CD4-positive, alpha-beta T cell (primary cell): ENCODE data around the gene CETN1. TPM values are rescaled to one million over a fixed set of nuclear protein-coding genes. Genes with fewer than 3 reads are reported as not detected.

Source experiments
- ATAC-seq: fragments of 200-7000 bp; cut with Tn5 transposase; one replicate; pipeline ENCODE4 v1.10.0; 2022; ENCODE audit warnings: mild to moderate bottlenecking; ENCODE audit not compliant: poor library complexity
- CTCF ChIA-PET: fragments of 350-600 bp; sonication (Branson Sonifier 250); formaldehyde crosslinking; loops from one replicate; lab custom pipeline; 2021; ENCODE audit warnings: antibody characterized with exemption, inconsistent platforms; lab: Charles Lee
- POLR2A ChIA-PET: fragments of 350-600 bp; sonication (Branson Sonifier 250); formaldehyde crosslinking; loops from one replicate; lab custom pipeline; 2021; ENCODE audit warnings: antibody characterized with exemption, inconsistent platforms; lab: Charles Lee
- DNase-seq, 14 experiments: peaks; one replicate each; pipeline ENCODE4 v3.0.0-alpha.2; 2013 to 2020; ENCODE audit warnings: mixed read lengths in 2 of 14
- H3K27ac ChIP-seq, 2 donors: one replicate each; pipeline versions ENCODE4 v1.5.1 to v1.7.0; 2013; ENCODE audit warnings: low read length in 2 of 2, low read depth in 1 of 2, mild to moderate bottlenecking in 1 of 2
- H3K27me3 ChIP-seq, 2 experiments: 1 replicate in 1 of 2; 2 replicates in 1 of 2; pipeline versions ENCODE4 v1.6.1 to v1.7.0; 2013; ENCODE audit warnings: low read length in 2 of 2, control low read depth in 1 of 2, mild to moderate bottlenecking in 1 of 2, moderate library complexity in 1 of 2; ENCODE audit not compliant: insufficient read depth in 2 of 2, control insufficient read depth in 1 of 2
- H3K36me3 ChIP-seq: one replicate; pipeline ENCODE4 v1.6.1; 2013; ENCODE audit warnings: low read length, control low read depth; ENCODE audit not compliant: insufficient read depth
- H3K4me1 ChIP-seq: one replicate; pipeline ENCODE4 v1.6.1; 2013; ENCODE audit warnings: low read length, control low read depth; ENCODE audit not compliant: insufficient read depth
- H3K4me3 ChIP-seq: one replicate; pipeline ENCODE4 v1.5.1; 2013; ENCODE audit warnings: mild to moderate bottlenecking, low read length, moderate library complexity
- H3K9me3 ChIP-seq, 2 experiments: 1 replicate in 1 of 2; 2 replicates in 1 of 2; pipeline versions ENCODE4 v1.6.1 to v1.7.0; 2013; ENCODE audit warnings: low read length in 2 of 2, mild to moderate bottlenecking in 2 of 2, control low read depth in 1 of 2, moderate library complexity in 1 of 2; ENCODE audit not compliant: control insufficient read depth in 1 of 2, insufficient read depth in 1 of 2
- H3K27ac Mint-ChIP-seq: one replicate; pipeline ENCODE4 v1.8.0; 2020; ENCODE audit warnings: mixed read lengths
- H3K27me3 Mint-ChIP-seq: one replicate; pipeline ENCODE4 v1.8.0; 2021; ENCODE audit warnings: mixed read lengths
- H3K36me3 Mint-ChIP-seq: one replicate; pipeline ENCODE4 v1.8.0; 2021; ENCODE audit warnings: low read depth, mixed read lengths
- H3K4me1 Mint-ChIP-seq: one replicate; pipeline ENCODE4 v1.8.0; 2021; ENCODE audit warnings: low read depth, mixed read lengths
- H3K4me3 Mint-ChIP-seq: one replicate; pipeline ENCODE4 v1.8.0; 2020; ENCODE audit warnings: mild to moderate bottlenecking, mixed read lengths
- H3K9me3 Mint-ChIP-seq: one replicate; pipeline ENCODE4 v1.8.0; 2020; ENCODE audit warnings: mixed read lengths
- CTCF ChIP-seq: fragments of 200-600 bp; IDR thresholded peaks from one replicate; pipeline ENCODE4 v1.8.0; 2022; ENCODE audit warnings: antibody characterized with exemption, mild to moderate bottlenecking
- intact Hi-C, 2 experiments: fragments of 100-400 bp; cut with DNase I in 1 of 2; cut with micrococcal nuclease in 1 of 2; formaldehyde crosslinking; loops; one replicate each; pipeline versions ENCODE4 v1.15.1 to v1.9.0; 2023 to 2025; cut with DNase I, micrococcal nuclease
- total RNA-seq, 174 experiments: library from RNA in 2 of 174; stranded (reverse) in 2 of 174; gene quantifications; one replicate each; pipeline ENCODE4 v1.2.3 and lab custom pipeline; 2021 to 2026

Gene CETN1
- total RNA-seq, 2 experiments from 2014 or later: not detected

- no peaks in the 10 kb centered on the region for H3K36me3 Mint-ChIP-seq
- TF ChIP-seq CTCF: no peak
- no peak for ATAC-seq
- no peaks in the 10 kb centered on the region for H3K36me3 ChIP-seq
- no peak overlapping the region for H3K27ac Mint-ChIP-seq
- CTCF ChIA-PET: interaction anchor here (1.4 kb wide), 1 partner anchor 9 kb away, joined by 3 read pairs; no protein-coding TSS in a partner anchor
- H3K9me3 Mint-ChIP-seq: no peaks in the 10 kb centered on the region
- H3K4me1 Mint-ChIP-seq: peaks cover 10% of the 10 kb centered on the region
- peaks cover 13% of the 10 kb centered on the region for H3K4me1 ChIP-seq
- H3K27me3 Mint-ChIP-seq: peaks cover 63% of the 10 kb centered on the region
- peaks cover 6 to 28% of the 10 kb centered on the region in 2 experiments for H3K27me3 ChIP-seq
- H3K9me3 ChIP-seq: peaks cover 0 to 7% of the 10 kb centered on the region in 2 experiments
- no peak overlapping the region for H3K27ac ChIP-seq
- intact Hi-C loops: no loop called here
- H3K4me3 ChIP-seq: no peak overlapping the region
- no peak overlapping the region for H3K4me3 Mint-ChIP-seq
- POLR2A ChIA-PET: no interaction called here
- no peak for DNase-seq
Observed at GRCh38 chr18:598124-598589, 18.0 kb downstream of the CETN1 start.

DNA sequence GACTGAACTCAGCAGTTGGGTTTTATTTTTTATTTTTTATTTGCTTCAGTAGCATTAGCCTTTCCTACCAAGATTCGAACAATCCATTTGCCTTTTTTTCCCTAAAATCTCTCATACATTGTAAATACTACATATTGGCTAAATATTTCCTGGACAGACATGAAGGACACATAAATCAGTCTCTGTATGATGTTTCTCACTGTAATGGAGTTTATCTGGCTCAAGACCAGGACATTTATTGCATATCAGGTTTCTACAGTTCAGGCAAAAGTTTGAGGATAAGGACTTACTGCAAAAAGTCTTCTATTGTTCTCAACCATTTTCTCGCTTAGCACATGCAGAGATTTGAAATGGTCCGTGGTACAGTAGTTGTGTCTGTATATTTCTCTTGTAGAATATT lies 19.9 kb downstream of the CETN1 start:
- H3K27ac Mint-ChIP-seq: no peak overlapping the region
- DNase-seq (no peak), ATAC-seq (no peak)
- no peaks in the 10 kb centered on the region for H3K36me3 Mint-ChIP-seq
- ChIA-PET CTCF (no interaction called here), POLR2A (no interaction called here)
- TF ChIP-seq CTCF: no peak
- H3K27ac ChIP-seq: no peak overlapping the region
- intact Hi-C loops: no loop called here
- peaks cover 6 to 18% of the 10 kb centered on the region in 2 experiments for H3K27me3 ChIP-seq
- no peak overlapping the region for H3K4me3 Mint-ChIP-seq
- H3K9me3 ChIP-seq: peaks cover 0 to 7% of the 10 kb centered on the region in 2 experiments
- H3K4me1 Mint-ChIP-seq: peaks cover 10% of the 10 kb centered on the region
- H3K9me3 Mint-ChIP-seq: no peaks in the 10 kb centered on the region
- no peak overlapping the region for H3K4me3 ChIP-seq
- H3K4me1 ChIP-seq: peaks cover 13% of the 10 kb centered on the region
- no peaks in the 10 kb centered on the region for H3K36me3 ChIP-seq
- H3K27me3 Mint-ChIP-seq: peaks cover 56% of the 10 kb centered on the region

DNA sequence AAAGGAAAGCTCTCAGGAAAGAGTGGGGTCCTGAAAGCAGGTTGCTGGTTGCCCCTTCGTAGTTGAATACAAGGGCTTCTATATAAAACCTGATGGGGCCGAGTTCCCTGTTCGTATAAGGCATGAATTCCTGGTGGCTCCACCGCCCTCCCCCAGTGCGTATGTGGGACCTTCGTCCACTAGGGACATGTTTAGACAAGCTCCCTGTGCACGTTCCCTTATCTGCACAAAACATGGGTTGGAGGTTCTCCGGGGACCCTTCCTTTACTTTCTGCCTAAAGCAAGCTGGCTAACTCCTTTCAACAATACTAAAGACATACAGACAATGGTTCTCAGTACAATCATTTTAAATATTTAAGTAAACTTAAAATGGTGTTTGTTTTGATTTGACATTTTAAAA lies 24.6 kb downstream of the CETN1 start:
- H3K27me3 Mint-ChIP-seq: peaks cover 38% of the 10 kb centered on the region
- TF ChIP-seq CTCF: no peak
- ChIA-PET POLR2A (interaction anchor here (0.6 kb wide), 1 partner anchor 111 kb away, joined by 4 read pairs; no protein-coding TSS in a partner anchor), CTCF (interaction anchor here (2.6 kb wide), 1 partner anchor 11 kb away, joined by 8 read pairs; no protein-coding TSS in a partner anchor)
- H3K9me3 ChIP-seq: no peaks in the 10 kb centered on the region
- no peaks in the 10 kb centered on the region for H3K4me1 ChIP-seq
- no peak overlapping the region for H3K27ac Mint-ChIP-seq
- H3K9me3 Mint-ChIP-seq: no peaks in the 10 kb centered on the region
- no peaks in the 10 kb centered on the region for H3K36me3 ChIP-seq
- peaks cover 6 to 12% of the 10 kb centered on the region in 2 experiments for H3K27me3 ChIP-seq
- no peak overlapping the region for H3K27ac ChIP-seq
- H3K36me3 Mint-ChIP-seq: no peaks in the 10 kb centered on the region
- ATAC-seq (no peak), DNase-seq (no peak)
- no peak overlapping the region for H3K4me3 Mint-ChIP-seq
- H3K4me3 ChIP-seq: no peak overlapping the region
- intact Hi-C loops: no loop called here
- no peaks in the 10 kb centered on the region for H3K4me1 Mint-ChIP-seq
